NK-92 (cell line): ENCODE data around the gene HID1.

Source experiments
- DNase-seq: peaks from one replicate; lab custom pipeline; 2025; ENCODE audit not compliant: unreplicated experiment; lab: John Stamatoyannopoulos, UW

HID1 gene

DNA sequence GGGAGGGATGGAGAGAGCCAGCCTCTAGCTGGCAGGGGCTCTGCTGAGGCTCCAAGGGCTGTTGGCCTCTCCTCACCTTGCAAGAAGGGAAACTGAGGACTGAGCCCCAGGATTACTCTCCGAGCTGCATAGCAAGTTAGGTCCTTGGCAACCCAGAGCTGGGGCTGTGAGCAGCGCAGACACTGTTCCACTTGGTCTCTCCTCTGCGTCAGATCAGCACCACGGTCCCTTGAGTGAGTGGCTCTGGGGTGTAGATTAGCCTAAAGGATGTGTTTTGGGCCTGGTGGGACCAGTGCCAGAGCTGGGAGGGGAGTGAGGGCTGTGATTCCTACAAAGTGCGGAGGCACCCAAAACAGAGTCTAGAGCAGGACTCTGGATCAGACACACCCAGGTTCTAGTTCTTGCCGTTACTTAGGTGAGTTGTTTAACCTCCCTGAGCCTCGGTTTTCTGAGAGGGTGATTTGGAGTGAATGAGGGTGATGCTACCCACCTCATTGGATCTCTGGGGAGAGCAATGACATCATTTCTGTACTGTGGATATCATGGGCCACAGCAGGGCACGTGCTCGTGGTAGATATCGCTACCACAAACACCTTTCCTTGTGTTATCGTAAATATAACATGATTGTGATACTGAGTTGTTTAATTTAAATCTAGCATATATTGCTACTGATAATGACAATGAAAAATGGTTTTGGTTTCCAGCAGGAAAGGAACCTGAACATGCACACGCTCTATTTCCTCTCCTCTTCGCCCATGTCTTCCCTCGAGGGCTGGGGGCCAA, 71.0 kb downstream of the HID1 start:
- DNase-seq = no peak
